Measurements from ENCODE around the gene MEIOC. TPM values are rescaled to one million over a fixed set of nuclear protein-coding genes. Genes with fewer than 3 reads are reported as not detected.

The MEIOC gene
- total and polyA plus RNA-seq, 7 donors = 0.01 to 0.04 (median 0.03) TPM; not detected in 4

GRCh38 chr17:44627513-44628242 is 28.6 kb upstream of the MEIOC start:
- no peak overlapping the region for H3K27ac ChIP-seq
- H3K27me3 ChIP-seq (ENCODE audit: insufficient read depth in 3 of 3, low read length in 2 of 3) = peaks cover 0 to 10% (median 0%) of the 10 kb centered on the region in 3 donors
- no peaks in the 10 kb centered on the region for H3K4me1 ChIP-seq
- TF ChIP-seq CTCF (IDR thresholded peaks at IDR 0.05) = no peak
- ATAC-seq (no peak), DNase-seq (no peak)
- no peaks in the 10 kb centered on the region for H3K36me3 ChIP-seq (ENCODE audit: insufficient read depth in 1 of 2, low read depth in 1 of 2)
- H3K9me3 ChIP-seq = no peaks in the 10 kb centered on the region
- 83 to 87% (median 83%) methylated on average over 9 of the region's 9 CpGs for WGBS, 3 donors
- peak overlapping the region; percentile 49 for H3K4me3 ChIP-seq
- intact Hi-C loops (cut with DNase I) = no loop called here

- DNase-seq = peak in 1 of 2 donors; percentile 54
- no peak for ATAC-seq
- peaks cover 0 to 10% (median 0%) of the 10 kb centered on the region in 3 donors for H3K27me3 ChIP-seq (ENCODE audit: insufficient read depth in 3 of 3, low read length in 2 of 3)
- 51 to 56% (median 54%) methylated on average over 34 of the region's 34 CpGs for WGBS, 3 donors
- H3K36me3 ChIP-seq (ENCODE audit: insufficient read depth in 1 of 2, low read depth in 1 of 2) = no peaks in the 10 kb centered on the region
- H3K4me3 ChIP-seq = peak overlapping the region; percentile 49
- intact Hi-C loops (cut with DNase I) = no loop called here
- H3K27ac ChIP-seq = peak overlapping the region; percentile 4
- TF ChIP-seq CTCF (IDR thresholded peaks at IDR 0.05) = no peak
- no peaks in the 10 kb centered on the region for H3K4me1 ChIP-seq
- no peaks in the 10 kb centered on the region for H3K9me3 ChIP-seq
These were observed 27.8 kb upstream of the MEIOC start for GRCh38 chr17:44628243-44629188.

- no peak for TF ChIP-seq CTCF (IDR thresholded peaks at IDR 0.05)
- Histone ChIP-seq H3K4me3 (peak overlapping the region; percentile 49), H3K36me3 (ENCODE audit: insufficient read depth in 1 of 2, low read depth in 1 of 2) (no peaks in the 10 kb centered on the region), H3K9me3 (no peaks in the 10 kb centered on the region), H3K27ac (no peak overlapping the region), H3K27me3 (ENCODE audit: insufficient read depth in 3 of 3, low read length in 2 of 3) (peaks cover 0 to 8% (median 0%) of the 10 kb centered on the region in 3 donors), H3K4me1 (no peaks in the 10 kb centered on the region)
- WGBS, 3 donors = 94 to 96% (median 95%) methylated on average over 13 of the region's 13 CpGs
- intact Hi-C loops (cut with DNase I) = no loop called here
- DNase-seq (no peak), ATAC-seq (no peak)
These were observed 27.0 kb upstream of the MEIOC start for GRCh38 chr17:44629314-44629713.

DNA sequence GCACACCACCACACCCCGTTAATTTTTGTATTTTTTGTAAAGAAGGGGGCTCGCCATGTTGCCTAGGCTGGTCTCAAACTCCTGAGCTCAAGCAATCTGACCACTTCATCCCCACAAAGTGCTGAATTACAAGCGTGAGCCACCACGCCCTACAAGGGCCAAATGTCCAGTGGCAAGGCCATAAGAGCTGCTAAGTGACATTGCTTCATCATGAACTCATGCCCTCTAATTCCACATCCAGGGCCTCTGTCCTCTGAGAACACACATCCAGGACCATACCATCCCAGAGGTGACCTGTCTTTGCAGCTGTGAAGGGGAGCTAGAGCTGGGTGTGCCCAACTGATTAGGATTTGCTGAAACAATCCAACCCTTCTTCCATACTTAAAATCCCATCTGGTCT is 25.6 kb upstream of the MEIOC start:
- no peaks in the 10 kb centered on the region for H3K4me1 ChIP-seq
- no peaks in the 10 kb centered on the region for H3K36me3 ChIP-seq (ENCODE audit: insufficient read depth in 1 of 2, low read depth in 1 of 2)
- TF ChIP-seq CTCF (IDR thresholded peaks at IDR 0.05) = no peak
- intact Hi-C loops (cut with DNase I) = no loop called here
- ATAC-seq (no peak), DNase-seq (no peak)
- 80 to 88% (median 85%) methylated on average over 4 of the region's 4 CpGs for WGBS, 3 donors
- no peak overlapping the region for H3K27ac ChIP-seq
- peaks cover 0 to 8% (median 0%) of the 10 kb centered on the region in 3 donors for H3K27me3 ChIP-seq (ENCODE audit: insufficient read depth in 3 of 3, low read length in 2 of 3)
- H3K4me3 ChIP-seq = no peak overlapping the region
- no peaks in the 10 kb centered on the region for H3K9me3 ChIP-seq

Measured in psoas muscle (tissue), 8 donors.